Astrocyte of the spinal cord (primary cell): Measurements from ENCODE around the gene UBP1.

ENCODE experiments used
- DNase-seq: peaks from one replicate; pipeline ENCODE4 v3.0.0; 2011; ENCODE audit warnings: low read depth, low spot score
- H3K4me3 ChIP-seq: 2 replicates; pipeline ENCODE4 v1.5.1; 2011; ENCODE audit warnings: low read depth, mild to moderate bottlenecking, low read length, moderate library complexity
- CTCF ChIP-seq: IDR thresholded peaks from 2 replicates; pipeline ENCODE4 v1.5.1; 2012; ENCODE audit warnings: low read depth, mild to moderate bottlenecking, low read length, inconsistent platforms
- in situ Hi-C: cut with HindIII; loops from 2 replicates; pipeline ENCODE4 v1.10.0; 2017; ENCODE audit warnings: low sequenced_read_pairs

Gene UBP1

GRCh38 chr3:33402936-33403335, 37.3 kb downstream of the UBP1 start:
- no peak for TF ChIP-seq CTCF
- DNase-seq: no peak
- in situ Hi-C loops: no loop called here

GRCh38 chr3:33401781-33402180, 38.4 kb downstream of the UBP1 start:
- no peak overlapping the region for H3K4me3 ChIP-seq
- in situ Hi-C loops: no loop called here
- no peak for TF ChIP-seq CTCF
- peak; percentile 70 for DNase-seq

More at GRCh38 chr3:33402936-33403335, 37.3 kb downstream of the UBP1 start:
- no peak overlapping the region for H3K4me3 ChIP-seq

GRCh38 chr3:33398410-33398809, 41.8 kb downstream of the UBP1 start:
- in situ Hi-C loops: no loop called here
- no peak for TF ChIP-seq CTCF
- H3K4me3 ChIP-seq: no peak overlapping the region
- DNase-seq: no peak

- DNase-seq: no peak
- in situ Hi-C loops: no loop called here
- no peak for TF ChIP-seq CTCF
- no peak overlapping the region for H3K4me3 ChIP-seq
These were observed 44.3 kb downstream of the UBP1 start for GRCh38 chr3:33395900-33396299.

GRCh38 chr3:33394403-33395054, 45.7 kb downstream of the UBP1 start:
- in situ Hi-C loops: no loop called here
- DNase-seq: no peak

GRCh38 chr3:33392703-33393125, 47.5 kb downstream of the UBP1 start:
- no peak overlapping the region for H3K4me3 ChIP-seq
- in situ Hi-C loops: no loop called here
- peak; percentile 95 for DNase-seq
- TF ChIP-seq CTCF: no peak

More at GRCh38 chr3:33394403-33395054, 45.7 kb downstream of the UBP1 start:
- TF ChIP-seq CTCF: no peak
- H3K4me3 ChIP-seq: no peak overlapping the region
